GM08714 (cell line): ENCODE data around the gene AFTPH.
A peak's percentile ranks its signal among the peaks of the same experiment; 100 is the strongest.

Experiments
- H3K4me3 ChIP-seq: fragments of 200-500 bp; sonication (Bioruptor generic); 2 replicates; pipeline ENCODE4 v1.5.1; 2014; ENCODE audit warnings: mild to moderate bottlenecking, low read length, inconsistent platforms
- ZNF274 ChIP-seq: IDR thresholded peaks from 2 replicates; pipeline ENCODE4 v1.6.1; 2012; ENCODE audit warnings: mild to moderate bottlenecking, low read depth, low read length

The AFTPH gene

GRCh38 chr2:64523666-64524603 lies at the start of gene AFTPH:
Gene AFTPH (plus strand): TSS chr2:64524328. CDS start chr2:64551475, 27,147 bp downstream.
- H3K4me3 ChIP-seq = peak within 1 kb of the TSS; percentile 80
- no peak for TF ChIP-seq ZNF274

DNA sequence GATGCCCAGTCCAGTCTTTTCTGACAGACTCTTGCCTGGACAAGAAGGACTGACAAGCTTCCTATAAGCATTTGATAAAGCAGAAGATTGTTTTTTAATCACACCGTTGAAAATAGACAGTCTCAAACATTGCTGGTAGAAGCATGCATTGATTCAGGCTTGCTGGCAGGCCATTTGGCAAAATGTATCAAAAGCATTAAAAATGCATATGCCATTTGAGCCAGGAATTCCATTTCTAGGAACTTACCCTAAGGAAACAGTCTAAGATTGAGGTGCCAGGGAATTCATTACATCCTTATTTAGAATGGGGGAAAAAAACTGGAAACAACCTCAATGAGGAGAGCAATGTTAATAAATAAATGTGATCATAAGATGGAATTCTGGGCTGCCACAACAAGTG lies 49.5 kb upstream of the AFTPH start:
- H3K4me3 ChIP-seq = no peak overlapping the region
- TF ChIP-seq ZNF274 = no peak

- H3K4me3 ChIP-seq = no peak overlapping the region
- TF ChIP-seq ZNF274 = no peak
Observed at GRCh38 chr2:64477037-64477436, 47.1 kb upstream of the AFTPH start.

DNA sequence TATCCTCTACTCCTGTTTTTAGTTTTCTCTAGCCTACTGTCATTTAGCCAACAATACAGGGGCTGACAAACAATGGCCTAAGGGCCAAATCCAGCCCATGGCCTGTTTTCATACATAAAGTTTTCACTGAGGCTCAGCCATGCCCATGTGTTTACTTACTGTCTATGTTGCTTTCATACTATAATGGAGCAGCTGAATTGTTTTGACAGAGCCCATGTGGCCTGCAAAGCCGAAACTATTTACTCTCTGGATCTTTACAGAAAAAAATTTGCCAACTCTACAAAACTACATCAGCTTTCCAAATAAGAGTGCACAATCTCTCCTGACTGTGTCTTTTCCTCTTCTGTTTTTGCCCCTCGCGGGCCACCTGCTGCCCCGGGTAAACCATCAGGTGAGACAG lies 46.1 kb upstream of the AFTPH start:
- H3K4me3 ChIP-seq = no peak overlapping the region
- no peak for TF ChIP-seq ZNF274

DNA sequence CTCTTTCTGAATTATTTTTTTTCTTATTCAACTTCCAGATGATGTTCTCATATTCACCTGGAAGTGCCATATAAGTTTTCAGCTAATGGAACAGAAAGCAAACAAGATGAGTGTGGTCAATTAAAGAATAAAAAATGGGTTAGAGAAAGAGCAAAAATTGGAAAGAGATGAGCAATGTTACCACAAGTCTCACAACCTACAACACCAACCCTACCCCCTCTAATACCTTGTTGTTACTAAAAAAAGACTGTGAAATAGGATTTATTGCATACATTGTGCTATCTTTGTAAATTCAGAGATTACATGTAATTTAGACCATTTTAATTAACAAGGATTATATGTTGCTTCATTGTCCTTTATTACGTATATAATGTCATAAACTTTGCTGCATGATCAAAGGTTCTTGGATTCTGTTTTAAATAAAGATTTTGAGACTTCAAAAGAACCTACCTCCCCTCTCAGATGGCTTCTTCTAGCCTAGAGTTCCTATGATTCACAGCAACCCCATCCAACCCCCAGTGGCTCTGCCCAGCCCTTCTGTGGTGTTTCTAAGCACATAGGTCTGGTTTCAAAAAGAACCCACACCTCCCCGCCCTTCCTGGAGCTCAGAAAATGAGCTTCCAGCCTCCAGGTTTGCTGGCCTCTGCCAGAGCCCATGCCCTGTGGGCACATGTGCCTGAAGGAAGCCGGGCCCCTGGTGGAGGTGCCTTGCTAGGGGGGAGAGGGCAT lies 45.5 kb upstream of the AFTPH start:
- no peak for TF ChIP-seq ZNF274
- no peak overlapping the region for H3K4me3 ChIP-seq

GRCh38 chr2:64479259-64480117 lies 44.6 kb upstream of the AFTPH start:
- no peak overlapping the region for H3K4me3 ChIP-seq
- TF ChIP-seq ZNF274 = no peak

DNA sequence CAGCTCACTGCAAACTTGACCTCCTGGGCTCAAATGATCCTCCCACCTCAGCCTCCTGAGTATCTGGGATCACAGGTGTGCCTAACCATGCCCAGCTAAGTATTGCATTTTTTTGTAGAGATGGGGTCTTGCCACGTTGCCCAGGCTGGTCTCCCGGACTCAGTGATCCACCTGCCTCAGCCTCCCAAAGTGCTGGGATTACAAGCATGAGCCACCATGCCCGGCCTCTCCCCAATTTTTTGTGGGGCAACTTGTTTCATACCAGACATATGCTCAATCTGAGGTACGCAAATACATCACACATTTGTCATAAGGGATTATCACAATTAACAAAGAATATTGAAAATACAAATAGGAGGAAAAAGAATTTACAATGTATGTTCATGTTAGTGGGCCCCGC lies 42.5 kb upstream of the AFTPH start:
- no peak overlapping the region for H3K4me3 ChIP-seq
- TF ChIP-seq ZNF274 = no peak

DNA sequence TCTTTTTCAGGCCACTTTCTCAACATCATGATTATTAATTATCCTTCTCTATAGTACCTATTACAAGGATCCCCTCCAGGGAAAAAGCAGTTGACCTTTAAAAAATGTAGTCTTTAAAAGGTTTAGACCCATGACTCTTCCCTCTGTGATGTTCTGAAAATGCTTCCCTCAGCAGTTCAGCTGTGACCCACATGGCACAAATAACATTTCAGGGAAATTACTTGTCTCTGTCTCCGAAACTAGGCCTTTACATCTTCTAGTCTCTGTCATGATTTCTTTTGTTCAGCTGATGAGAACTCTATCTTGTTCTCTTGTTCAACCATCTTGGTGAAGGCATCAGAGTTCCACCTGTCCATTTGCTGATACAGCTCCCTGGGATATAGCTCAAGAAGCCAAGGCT lies 41.9 kb upstream of the AFTPH start:
- no peak for TF ChIP-seq ZNF274
- no peak overlapping the region for H3K4me3 ChIP-seq

DNA sequence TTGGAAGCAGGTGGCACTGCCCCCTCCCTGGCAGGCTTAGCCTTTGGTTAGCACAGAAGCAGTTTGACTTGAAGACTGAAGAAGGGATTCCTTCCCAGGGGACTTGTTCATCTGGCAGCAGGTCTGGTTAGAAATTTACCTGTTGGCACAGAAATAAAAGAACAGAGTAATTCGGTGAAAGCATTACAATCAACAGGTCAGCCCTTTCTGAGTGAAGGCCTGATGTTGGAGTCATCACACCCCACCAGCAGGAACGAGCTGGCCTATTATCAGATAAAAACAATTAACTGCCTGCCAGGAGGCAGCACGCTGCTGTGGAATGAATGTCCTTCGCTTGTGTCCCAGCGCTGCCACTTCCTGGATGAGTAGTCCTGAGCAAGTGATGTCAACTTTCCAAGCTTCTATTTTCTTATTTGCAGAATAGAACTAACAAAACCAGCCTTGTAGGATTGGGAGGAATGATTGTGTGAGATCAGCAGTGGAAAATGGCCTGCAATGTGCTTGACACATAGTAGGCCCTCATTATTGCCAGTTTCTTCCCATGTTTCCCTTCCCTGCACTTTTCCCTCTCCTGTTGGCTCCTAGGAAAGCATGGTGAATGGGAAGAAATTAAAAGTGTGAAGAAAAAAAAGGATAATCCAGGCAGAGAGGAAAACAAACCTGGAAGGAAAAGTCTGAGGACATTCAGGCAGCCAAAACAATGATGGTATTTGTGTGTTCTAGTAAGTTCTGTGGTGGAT lies 41.2 kb upstream of the AFTPH start:
- TF ChIP-seq ZNF274 = no peak
- H3K4me3 ChIP-seq = no peak overlapping the region

DNA sequence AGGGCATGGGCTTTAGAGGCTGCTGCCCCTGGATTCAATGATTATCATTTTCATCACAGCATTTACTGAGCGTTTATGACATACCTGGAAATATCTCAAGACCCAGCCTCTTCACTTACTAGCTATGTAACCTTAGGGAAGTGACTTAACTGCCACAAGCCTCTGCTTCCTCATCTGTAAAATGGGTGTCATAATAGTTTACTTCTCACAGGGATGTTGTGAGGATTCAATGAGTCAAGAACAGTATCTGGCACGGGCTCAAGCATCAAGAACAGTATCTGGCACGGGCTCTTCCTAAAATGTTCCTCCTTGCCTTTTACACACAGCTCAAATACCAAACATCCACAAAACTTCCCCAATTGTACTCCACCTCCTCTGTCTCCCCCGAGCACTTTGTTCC lies 38.8 kb upstream of the AFTPH start:
- no peak overlapping the region for H3K4me3 ChIP-seq
- no peak for TF ChIP-seq ZNF274

DNA sequence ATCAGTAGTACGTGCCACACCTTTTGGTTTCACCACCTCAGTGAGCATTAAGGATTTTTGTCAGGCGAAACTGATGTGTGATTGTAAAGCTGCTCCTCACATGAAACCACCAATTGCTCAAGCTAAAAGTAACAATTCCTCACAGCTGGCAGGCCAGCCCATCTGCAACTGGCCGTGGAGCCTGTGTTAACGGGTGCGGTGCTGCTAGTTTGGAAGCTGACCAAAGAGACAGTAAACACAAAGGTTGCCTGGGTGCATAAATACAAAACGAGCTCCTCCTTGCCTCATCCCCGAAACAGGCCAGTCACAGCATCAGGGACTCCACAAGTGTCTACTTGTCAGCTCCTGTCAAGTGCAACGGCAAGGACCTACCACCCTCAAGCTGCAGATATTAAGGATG lies 38.2 kb upstream of the AFTPH start:
- no peak overlapping the region for H3K4me3 ChIP-seq
- no peak for TF ChIP-seq ZNF274

- no peak overlapping the region for H3K4me3 ChIP-seq
- no peak for TF ChIP-seq ZNF274
Observed at GRCh38 chr2:64487256-64488049, 36.7 kb upstream of the AFTPH start.
